Measurements from ENCODE around the gene COL5A2. TPM values are rescaled to one million over a fixed set of nuclear protein-coding genes. Genes with fewer than 3 reads are reported as not detected.

Gene COL5A2
- total and polyA plus RNA-seq, 10 of the 15 experiments (the other 5 are each of a cell fraction or from before 2014, with no cell fraction given), result 0.04 to 0.85 (median 0.39) TPM

DNA sequence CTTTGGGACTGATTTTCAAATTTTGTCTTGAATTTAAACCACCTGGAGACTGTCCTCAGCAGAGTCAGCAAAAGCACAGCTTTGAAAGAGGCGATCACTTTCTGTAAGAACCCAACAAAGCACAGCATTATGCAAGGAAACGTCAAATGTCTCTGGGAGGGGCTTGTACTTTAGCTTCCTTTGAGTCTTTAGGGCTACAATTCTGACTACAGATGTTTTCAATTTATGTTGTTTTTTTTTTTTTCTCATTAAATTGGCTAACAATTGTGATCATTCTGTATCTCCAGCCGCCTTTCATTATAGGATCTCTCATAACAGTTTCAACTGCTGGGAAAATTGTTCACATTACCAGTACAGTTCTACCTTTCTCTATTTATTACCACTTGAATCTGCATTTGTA, 157.1 kb downstream of the COL5A2 start:
- SMC1A ChIA-PET (ENCODE audit: uncharacterized antibody, unreplicated experiment), result no interaction called here
- Histone ChIP-seq H3K27me3 (replicated peaks in 1 of 2; ENCODE audit: control insufficient read depth in 2 of 2, insufficient read depth in 2 of 2, low read length in 1 of 2) (no peaks in the 10 kb centered on the region), H4K20me1 (ENCODE audit: control insufficient read depth, insufficient read depth) (no peaks in the 10 kb centered on the region), H2AFZ (ENCODE audit: control insufficient read depth, low read depth, low read length) (no peak overlapping the region), H3K9ac (ENCODE audit: control insufficient read depth, insufficient read depth, low read length) (no peak overlapping the region), H3K9me3 (replicated peaks; ENCODE audit: control insufficient read depth, insufficient read depth, low read length) (no peaks in the 10 kb centered on the region), H3K4me1 (ENCODE audit: control insufficient read depth, insufficient read depth, low read length) (no peaks in the 10 kb centered on the region), H3K79me2 (ENCODE audit: control insufficient read depth, insufficient read depth, low read length) (no peaks in the 10 kb centered on the region), H3K27ac (ENCODE audit: control insufficient read depth, insufficient read depth) (no peak overlapping the region), H3K36me3 (ENCODE audit: control insufficient read depth in 2 of 2, insufficient read depth in 2 of 2, low read length in 1 of 2) (no peaks in the 10 kb centered on the region), H3K4me3 (no peak overlapping the region), H3K4me2 (ENCODE audit: control insufficient read depth, insufficient read depth) (no peak overlapping the region)
- no TSS peak for BruUV-seq (replicated peaks)
- intact Hi-C loops (cut with micrococcal nuclease; ENCODE audit: unreplicated experiment), result no loop called here
- RAD21 ChIA-PET (ENCODE audit: unreplicated experiment), result no interaction called here
- WGBS (ENCODE audit: insufficient coverage, insufficient replicate concordance, low lambda C conversion rate, missing lambda C conversion rate), result 19% methylated on average over 3 of the region's 3 CpGs
- FAIRE-seq (no peak), ATAC-seq (no peak), DNase-seq (ENCODE audit: low read depth, low spot score) (no peak)
- in situ Hi-C loops (cut with MboI), result no loop called here
- no peak for TF ChIP-seq SREBF2 (IDR thresholded peaks at IDR 0.05; ENCODE audit: low read length)
- TF ChIP-seq, protein P1, sequence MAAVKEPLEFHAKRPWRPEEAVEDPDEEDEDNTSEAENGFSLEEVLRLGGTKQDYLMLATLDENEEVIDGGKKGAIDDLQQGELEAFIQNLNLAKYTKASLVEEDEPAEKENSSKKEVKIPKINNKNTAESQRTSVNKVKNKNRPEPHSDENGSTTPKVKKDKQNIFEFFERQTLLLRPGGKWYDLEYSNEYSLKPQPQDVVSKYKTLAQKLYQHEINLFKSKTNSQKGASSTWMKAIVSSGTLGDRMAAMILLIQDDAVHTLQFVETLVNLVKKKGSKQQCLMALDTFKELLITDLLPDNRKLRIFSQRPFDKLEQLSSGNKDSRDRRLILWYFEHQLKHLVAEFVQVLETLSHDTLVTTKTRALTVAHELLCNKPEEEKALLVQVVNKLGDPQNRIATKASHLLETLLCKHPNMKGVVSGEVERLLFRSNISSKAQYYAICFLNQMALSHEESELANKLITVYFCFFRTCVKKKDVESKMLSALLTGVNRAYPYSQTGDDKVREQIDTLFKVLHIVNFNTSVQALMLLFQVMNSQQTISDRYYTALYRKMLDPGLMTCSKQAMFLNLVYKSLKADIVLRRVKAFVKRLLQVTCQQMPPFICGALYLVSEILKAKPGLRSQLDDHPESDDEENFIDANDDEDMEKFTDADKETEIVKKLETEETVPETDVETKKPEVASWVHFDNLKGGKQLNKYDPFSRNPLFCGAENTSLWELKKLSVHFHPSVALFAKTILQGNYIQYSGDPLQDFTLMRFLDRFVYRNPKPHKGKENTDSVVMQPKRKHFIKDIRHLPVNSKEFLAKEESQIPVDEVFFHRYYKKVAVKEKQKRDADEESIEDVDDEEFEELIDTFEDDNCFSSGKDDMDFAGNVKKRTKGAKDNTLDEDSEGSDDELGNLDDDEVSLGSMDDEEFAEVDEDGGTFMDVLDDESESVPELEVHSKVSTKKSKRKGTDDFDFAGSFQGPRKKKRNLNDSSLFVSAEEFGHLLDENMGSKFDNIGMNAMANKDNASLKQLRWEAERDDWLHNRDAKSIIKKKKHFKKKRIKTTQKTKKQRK (IDR thresholded peaks at IDR 0.05; ENCODE audit: low read depth, low read length), result no peak
- TF ChIP-seq, protein P2, sequence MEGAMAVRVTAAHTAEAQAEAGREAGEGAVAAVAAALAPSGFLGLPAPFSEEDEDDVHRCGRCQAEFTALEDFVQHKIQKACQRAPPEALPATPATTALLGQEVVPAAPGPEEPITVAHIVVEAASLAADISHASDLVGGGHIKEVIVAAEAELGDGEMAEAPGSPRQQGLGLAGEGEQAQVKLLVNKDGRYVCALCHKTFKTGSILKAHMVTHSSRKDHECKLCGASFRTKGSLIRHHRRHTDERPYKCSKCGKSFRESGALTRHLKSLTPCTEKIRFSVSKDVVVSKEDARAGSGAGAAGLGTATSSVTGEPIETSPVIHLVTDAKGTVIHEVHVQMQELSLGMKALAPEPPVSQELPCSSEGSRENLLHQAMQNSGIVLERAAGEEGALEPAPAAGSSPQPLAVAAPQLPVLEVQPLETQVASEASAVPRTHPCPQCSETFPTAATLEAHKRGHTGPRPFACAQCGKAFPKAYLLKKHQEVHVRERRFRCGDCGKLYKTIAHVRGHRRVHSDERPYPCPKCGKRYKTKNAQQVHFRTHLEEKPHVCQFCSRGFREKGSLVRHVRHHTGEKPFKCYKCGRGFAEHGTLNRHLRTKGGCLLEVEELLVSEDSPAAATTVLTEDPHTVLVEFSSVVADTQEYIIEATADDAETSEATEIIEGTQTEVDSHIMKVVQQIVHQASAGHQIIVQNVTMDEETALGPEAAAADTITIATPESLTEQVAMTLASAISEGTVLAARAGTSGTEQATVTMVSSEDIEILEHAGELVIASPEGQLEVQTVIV (IDR thresholded peaks at IDR 0.05; ENCODE audit: borderline replicate concordance, partially characterized antibody), result no peak
- TF ChIP-seq TBL1XR1 (IDR thresholded peaks at IDR 0.05; ENCODE audit: low read depth, low read length), result no peak
- TF ChIP-seq CBX5 (IDR thresholded peaks at IDR 0.05; ENCODE audit: low read depth), result no peak
- TF ChIP-seq CHD2 (IDR thresholded peaks at IDR 0.05; ENCODE audit: borderline replicate concordance, low read depth, low read length), result no peak
- no peak for TF ChIP-seq PBX3 (IDR thresholded peaks at IDR 0.05; ENCODE audit: insufficient replicate concordance, low read depth, low read length)
- no peak for TF ChIP-seq ATF3 (IDR thresholded peaks at IDR 0.05; ENCODE audit: borderline replicate concordance, extremely low read depth, low read depth, low read length)
- CTCF ChIA-PET, result no interaction called here
- POLR2A ChIA-PET, result no interaction called here

Data from GM12878 (cell line).